HEK293T (cell line): ENCODE measurements around the gene HOXA6.

Experiments
- ARNT ChIP-seq: fragments of 450-650 bp; IDR thresholded peaks from 2 replicates; pipeline ENCODE4 v1.6.1; 2017; ENCODE audit warnings: mild to moderate bottlenecking
- BHLHE40 ChIP-seq: fragments of 450-650 bp; IDR thresholded peaks from 2 replicates; pipeline ENCODE4 v1.6.1; 2016; ENCODE audit warnings: mild to moderate bottlenecking, moderate library complexity, borderline replicate concordance
- ELF4 ChIP-seq: fragments of 450-650 bp; IDR thresholded peaks from 2 replicates; pipeline ENCODE4 v1.6.1; 2017; ENCODE audit warnings: antibody characterized with exemption
- FOXA1 ChIP-seq: fragments of 450-650 bp; IDR thresholded peaks from 2 replicates; pipeline ENCODE4 v1.6.1; 2016; ENCODE audit warnings: mild to moderate bottlenecking
- FOXK2 ChIP-seq: fragments of 450-650 bp; IDR thresholded peaks from 2 replicates; pipeline ENCODE4 v1.6.1; 2016; ENCODE audit warnings: mild to moderate bottlenecking
- FOXM1 ChIP-seq: fragments of 450-650 bp; IDR thresholded peaks from 2 replicates; pipeline ENCODE4 v1.6.1; 2017; ENCODE audit warnings: mild to moderate bottlenecking, borderline replicate concordance
- L3MBTL2 ChIP-seq: fragments of 450-650 bp; conservative IDR thresholded peaks from 2 replicates; pipeline ENCODE4 v1.6.1; 2016; ENCODE audit warnings: mild to moderate bottlenecking
- NFRKB ChIP-seq: fragments of 450-650 bp; IDR thresholded peaks from 2 replicates; pipeline ENCODE4 v1.6.1; 2016; ENCODE audit warnings: mild to moderate bottlenecking, moderate library complexity
- SP1 ChIP-seq: fragments of 450-650 bp; IDR thresholded peaks from 2 replicates; pipeline ENCODE4 v1.6.1; 2017
- SUZ12 ChIP-seq: fragments of 450-650 bp; IDR thresholded peaks from 2 replicates; pipeline ENCODE4 v1.6.1; 2016; ENCODE audit warnings: mild to moderate bottlenecking
- TARDBP ChIP-seq: fragments of 450-650 bp; IDR thresholded peaks from 2 replicates; pipeline ENCODE4 v1.6.1; 2016
- ZNF384 ChIP-seq: fragments of 450-650 bp; IDR thresholded peaks from 2 replicates; pipeline ENCODE4 v1.6.1; 2016
- TF ChIP-seq, protein P1 (sequence below): fragments of 450-650 bp; IDR thresholded peaks from 2 replicates; pipeline ENCODE4 v1.6.1; 2016

DNA sequence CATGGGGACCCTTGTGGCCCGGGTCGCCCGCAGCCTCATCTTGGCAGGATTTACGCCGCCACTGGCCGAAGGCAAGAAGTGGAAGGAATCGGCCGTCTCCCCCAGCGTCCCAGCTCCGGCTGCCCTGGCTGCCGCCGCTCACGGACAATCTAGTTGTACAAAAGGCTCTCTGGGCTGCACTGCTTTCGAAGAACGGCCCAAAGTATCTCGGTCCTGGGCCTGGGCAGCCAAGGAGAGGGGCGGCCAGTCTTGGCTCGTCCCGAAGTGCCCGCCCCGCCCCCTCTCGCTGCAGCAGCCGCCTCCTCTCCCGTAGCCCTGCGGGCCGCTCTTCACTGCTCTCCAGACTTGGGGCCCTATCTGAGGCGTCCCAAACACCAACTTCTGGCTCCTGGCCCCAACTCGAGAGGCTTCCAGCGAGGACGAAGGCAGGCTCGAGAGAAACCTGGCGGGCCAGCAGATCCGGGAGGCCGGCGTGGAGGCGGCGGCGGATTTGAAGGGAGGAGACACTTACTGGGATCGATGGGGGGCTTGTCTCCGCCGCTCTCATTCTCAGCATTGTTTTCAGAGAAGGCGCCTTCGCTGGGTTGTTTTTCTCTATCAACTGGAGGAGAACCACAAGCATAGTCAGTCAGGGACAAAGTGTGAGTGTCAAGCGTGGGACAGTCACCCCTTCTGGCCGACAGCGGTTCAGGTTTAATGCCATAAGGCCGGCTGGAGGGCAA, 17.0 kb upstream of the HOXA6 start:
- no peak for TF ChIP-seq SUZ12
- no peak for TF ChIP-seq BHLHE40
- TF ChIP-seq, protein P1, sequence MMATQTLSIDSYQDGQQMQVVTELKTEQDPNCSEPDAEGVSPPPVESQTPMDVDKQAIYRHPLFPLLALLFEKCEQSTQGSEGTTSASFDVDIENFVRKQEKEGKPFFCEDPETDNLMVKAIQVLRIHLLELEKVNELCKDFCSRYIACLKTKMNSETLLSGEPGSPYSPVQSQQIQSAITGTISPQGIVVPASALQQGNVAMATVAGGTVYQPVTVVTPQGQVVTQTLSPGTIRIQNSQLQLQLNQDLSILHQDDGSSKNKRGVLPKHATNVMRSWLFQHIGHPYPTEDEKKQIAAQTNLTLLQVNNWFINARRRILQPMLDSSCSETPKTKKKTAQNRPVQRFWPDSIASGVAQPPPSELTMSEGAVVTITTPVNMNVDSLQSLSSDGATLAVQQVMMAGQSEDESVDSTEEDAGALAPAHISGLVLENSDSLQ: no peak
- TF ChIP-seq ZNF384: no peak
- no peak for TF ChIP-seq TARDBP
- no peak for TF ChIP-seq FOXK2
- TF ChIP-seq ARNT: no peak
- no peak for TF ChIP-seq FOXA1
- TF ChIP-seq SP1: no peak
- TF ChIP-seq FOXM1: no peak
- TF ChIP-seq ELF4: no peak
- TF ChIP-seq L3MBTL2: no peak
- TF ChIP-seq NFRKB: no peak
